Immature natural killer cell (primary cell): ENCODE measurements around the gene TCF19. TPM values are rescaled to one million over a fixed set of nuclear protein-coding genes. Genes with fewer than 3 reads are reported as not detected.
"Not testable (repeated sequence)": the region's sequence is repeated elsewhere in the genome, so short reads cannot be mapped to it uniquely, and the experiment has no call there.

ENCODE experiments used
- DNase-seq, 3 donors: peaks; one replicate each; pipeline ENCODE4 v3.0.0; 2022; ENCODE audit warnings: mixed read lengths in 1 of 3
- H3K27ac Mint-ChIP-seq, 6 donors: one replicate each; pipeline ENCODE4 v1.8.0; 2020; ENCODE audit warnings: mixed read lengths in 6 of 6, mild to moderate bottlenecking in 5 of 6, inconsistent platforms in 4 of 6, moderate library complexity in 3 of 6
- H3K27me3 Mint-ChIP-seq, 3 donors: one replicate each; pipeline ENCODE4 v1.8.0; 2020 to 2021; ENCODE audit warnings: low read depth in 3 of 3, mild to moderate bottlenecking in 3 of 3, mixed read lengths in 3 of 3, moderate library complexity in 3 of 3, inconsistent platforms in 1 of 3
- H3K36me3 Mint-ChIP-seq, 3 donors: one replicate each; pipeline ENCODE4 v1.8.0; 2020; ENCODE audit warnings: mixed read lengths in 3 of 3, inconsistent platforms in 2 of 3, mild to moderate bottlenecking in 2 of 3
- H3K4me1 Mint-ChIP-seq, 2 donors: one replicate each; pipeline ENCODE4 v1.8.0; 2020; ENCODE audit warnings: inconsistent platforms in 2 of 2, mild to moderate bottlenecking in 2 of 2, mixed read lengths in 2 of 2, moderate library complexity in 1 of 2
- H3K4me3 Mint-ChIP-seq, 5 donors: one replicate each; pipeline ENCODE4 v1.8.0; 2020; ENCODE audit warnings: mild to moderate bottlenecking in 5 of 5, mixed read lengths in 5 of 5, inconsistent platforms in 3 of 5, moderate library complexity in 3 of 5
- H3K9me3 Mint-ChIP-seq, 6 donors: one replicate each; pipeline ENCODE4 v1.8.0; 2020; ENCODE audit warnings: mild to moderate bottlenecking in 6 of 6, mixed read lengths in 6 of 6, inconsistent platforms in 4 of 6, moderate library complexity in 3 of 6
- polyA plus RNA-seq, 3 donors: library from polyadenylated mRNA; unstranded; fragments of 300-500 nt; fragmentation: Illumina TruSeq; gene quantifications; one replicate each; pipeline ENCODE4 v1.2.3, GENCODE V29; 2021

Gene TCF19
- polyA plus RNA-seq, 3 donors from 2014 or later = 9.4 to 13.7 (median 12.7) TPM

DNA sequence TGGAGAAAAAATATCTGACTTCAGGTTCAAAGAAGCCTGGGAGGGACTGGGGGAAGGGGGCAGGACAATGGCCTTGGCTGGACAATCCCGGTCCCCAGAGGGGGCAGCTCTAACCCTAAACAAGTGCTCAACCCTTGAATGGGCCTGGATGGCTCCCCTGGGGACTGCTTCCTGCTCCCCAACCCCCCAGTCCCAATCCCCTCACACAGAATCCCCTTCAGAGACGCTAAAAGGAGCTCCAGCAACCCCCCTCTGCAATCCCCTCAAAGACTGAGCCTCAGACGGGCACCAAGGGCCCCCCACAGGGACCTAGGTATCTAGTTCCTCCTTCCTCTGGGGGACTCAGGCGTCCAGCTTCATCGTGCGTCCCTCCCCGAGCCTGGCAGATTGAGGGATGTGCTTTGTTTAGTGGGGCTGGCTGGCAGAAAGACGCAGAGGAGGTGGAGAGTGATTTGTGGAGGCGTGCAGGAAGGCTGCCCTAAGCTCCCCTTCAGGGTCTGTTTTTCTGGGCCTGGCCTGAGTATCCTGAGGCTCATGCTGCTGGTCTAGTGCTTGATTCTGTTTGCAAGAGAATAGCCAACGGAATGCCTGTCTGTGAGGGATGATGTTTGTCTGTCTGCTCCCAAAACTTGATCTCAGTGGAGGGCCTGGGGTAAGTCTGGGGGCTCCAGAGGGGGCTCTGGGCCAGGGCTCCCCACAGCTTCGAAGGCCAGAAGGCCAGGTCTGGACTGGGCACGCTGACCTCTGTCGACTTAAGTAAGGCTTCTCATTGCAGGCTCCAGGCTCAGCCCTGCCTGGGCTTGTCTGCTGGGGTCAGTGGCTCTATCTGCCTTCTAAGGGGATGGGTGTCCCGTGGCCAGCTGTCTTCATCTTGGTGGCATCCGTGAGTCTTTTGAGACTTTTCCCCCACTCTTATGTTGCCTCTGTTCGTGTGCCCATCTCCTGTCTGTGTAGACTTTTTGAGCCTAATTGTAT, 13.8 kb downstream of the TCF19 start:
- Mint-ChIP-seq H3K27me3 (peaks cover 0 to 4% (median 4%) of the 10 kb centered on the region in 3 donors), H3K36me3 (no peaks in the 10 kb centered on the region), H3K9me3 (no peaks in the 10 kb centered on the region), H3K4me1 (peaks cover 9% of the 10 kb centered on the region in 2 donors), H3K4me3 (no peak overlapping the region), H3K27ac (no peak overlapping the region)
- no peak for DNase-seq

DNA sequence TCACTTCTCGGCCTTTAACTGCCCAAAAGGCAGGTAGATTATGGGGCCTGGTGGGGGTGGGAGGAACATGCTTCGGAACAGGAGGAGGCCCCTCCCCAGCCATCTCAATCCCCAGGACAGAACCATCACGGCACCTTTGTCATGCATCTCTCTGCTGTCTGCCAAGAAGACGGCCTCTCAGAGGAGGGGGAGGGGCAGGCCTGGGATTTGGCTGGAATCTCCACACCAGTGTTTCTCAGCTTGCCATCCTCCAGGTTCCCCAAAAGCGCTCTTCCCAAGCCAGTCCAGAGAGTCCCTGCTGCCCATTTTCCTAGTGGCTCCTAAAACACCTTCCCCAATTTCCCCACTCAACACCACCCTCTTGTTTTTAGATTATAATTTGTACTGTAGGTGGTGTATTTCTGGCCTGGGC, 14.6 kb downstream of the TCF19 start:
- DNase-seq = no peak
- no peaks in the 10 kb centered on the region for H3K9me3 Mint-ChIP-seq
- peaks cover 0 to 4% (median 4%) of the 10 kb centered on the region in 3 donors for H3K27me3 Mint-ChIP-seq
- no peak overlapping the region for H3K27ac Mint-ChIP-seq
- peaks cover 9% of the 10 kb centered on the region in 2 donors for H3K4me1 Mint-ChIP-seq
- no peak overlapping the region for H3K4me3 Mint-ChIP-seq
- no peaks in the 10 kb centered on the region for H3K36me3 Mint-ChIP-seq

DNA sequence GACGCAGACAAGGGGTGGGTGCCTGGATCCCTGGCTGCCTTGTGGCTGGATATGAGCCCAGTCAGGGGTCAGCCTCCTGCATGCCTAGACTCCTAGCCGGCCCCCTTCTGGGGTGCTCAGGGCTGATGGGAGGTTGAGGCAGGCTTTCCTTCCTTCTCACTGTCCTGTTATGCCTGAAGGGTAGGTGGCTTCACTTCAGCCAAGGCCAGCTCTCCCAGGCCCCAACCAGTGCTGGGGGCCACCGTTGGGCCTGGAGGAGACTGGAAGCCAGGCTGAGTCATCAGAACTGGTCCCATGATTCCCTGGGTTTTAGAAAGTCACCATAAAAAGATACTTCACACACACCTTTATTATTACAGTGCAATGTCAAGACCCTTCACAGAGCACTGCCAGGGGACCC, 15.0 kb downstream of the TCF19 start:
- Mint-ChIP-seq H3K9me3 (no peaks in the 10 kb centered on the region), H3K4me1 (peaks cover 9% of the 10 kb centered on the region in 2 donors), H3K27ac (no peak overlapping the region), H3K4me3 (no peak overlapping the region), H3K36me3 (no peaks in the 10 kb centered on the region), H3K27me3 (peaks cover 0 to 4% (median 4%) of the 10 kb centered on the region in 3 donors)
- DNase-seq = no peak

DNA sequence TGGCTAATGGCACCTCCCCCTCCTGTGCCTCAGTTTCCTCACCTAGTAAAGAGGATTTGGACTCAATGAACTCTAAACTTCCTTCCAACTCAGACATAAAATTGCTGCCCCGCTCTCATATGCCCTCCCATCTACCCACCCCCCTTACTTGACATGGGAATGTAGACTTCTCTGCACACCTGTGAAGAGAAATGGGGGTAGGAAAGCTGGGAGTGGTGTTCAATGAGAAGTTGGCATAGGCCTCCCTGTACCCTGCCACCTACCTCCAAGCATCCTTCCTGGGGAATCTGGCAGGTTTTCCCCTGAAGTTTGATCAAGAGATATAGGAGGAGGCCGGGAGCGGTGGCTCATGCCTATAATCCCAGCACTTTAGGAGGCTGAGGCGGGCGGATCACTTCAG, 16.0 kb downstream of the TCF19 start:
- Mint-ChIP-seq H3K4me1 (peaks cover 9 to 12% of the 10 kb centered on the region in 2 donors), H3K27me3 (peaks cover 0 to 6% (median 4%) of the 10 kb centered on the region in 3 donors), H3K4me3 (no peak overlapping the region), H3K36me3 (no peaks in the 10 kb centered on the region), H3K27ac (no peak overlapping the region), H3K9me3 (no peaks in the 10 kb centered on the region)
- no peak for DNase-seq

DNA sequence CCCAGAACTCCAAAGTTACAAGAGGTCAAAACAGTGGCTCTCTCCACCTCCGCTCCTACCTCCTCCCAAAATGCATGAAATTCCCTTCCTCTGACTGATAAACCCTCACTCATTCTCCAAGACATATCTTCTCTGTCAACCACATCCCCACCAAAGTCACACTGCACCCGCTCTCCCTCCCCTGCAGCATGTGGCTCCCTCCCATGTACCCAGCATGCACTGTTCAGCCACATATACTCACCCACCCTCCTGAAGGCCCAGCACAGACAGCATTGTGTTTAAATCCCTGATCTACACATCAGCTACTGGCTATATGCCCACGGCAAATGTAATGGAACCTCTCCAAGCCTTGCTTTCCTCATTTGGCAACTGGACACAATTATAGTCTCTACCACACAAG, 17.6 kb downstream of the TCF19 start:
- peak overlapping the region; percentile 13 to 65 (median 33) for H3K4me3 Mint-ChIP-seq
- H3K36me3 Mint-ChIP-seq = no peaks in the 10 kb centered on the region
- peaks cover 0 to 6% (median 4%) of the 10 kb centered on the region in 3 donors for H3K27me3 Mint-ChIP-seq
- H3K4me1 Mint-ChIP-seq = peaks cover 9 to 19% of the 10 kb centered on the region in 2 donors
- no peaks in the 10 kb centered on the region for H3K9me3 Mint-ChIP-seq
- peak in 1 of 3 donors; percentile 36 for DNase-seq
- peak overlapping the region; percentile 4 to 74 (median 42) for H3K27ac Mint-ChIP-seq

DNA sequence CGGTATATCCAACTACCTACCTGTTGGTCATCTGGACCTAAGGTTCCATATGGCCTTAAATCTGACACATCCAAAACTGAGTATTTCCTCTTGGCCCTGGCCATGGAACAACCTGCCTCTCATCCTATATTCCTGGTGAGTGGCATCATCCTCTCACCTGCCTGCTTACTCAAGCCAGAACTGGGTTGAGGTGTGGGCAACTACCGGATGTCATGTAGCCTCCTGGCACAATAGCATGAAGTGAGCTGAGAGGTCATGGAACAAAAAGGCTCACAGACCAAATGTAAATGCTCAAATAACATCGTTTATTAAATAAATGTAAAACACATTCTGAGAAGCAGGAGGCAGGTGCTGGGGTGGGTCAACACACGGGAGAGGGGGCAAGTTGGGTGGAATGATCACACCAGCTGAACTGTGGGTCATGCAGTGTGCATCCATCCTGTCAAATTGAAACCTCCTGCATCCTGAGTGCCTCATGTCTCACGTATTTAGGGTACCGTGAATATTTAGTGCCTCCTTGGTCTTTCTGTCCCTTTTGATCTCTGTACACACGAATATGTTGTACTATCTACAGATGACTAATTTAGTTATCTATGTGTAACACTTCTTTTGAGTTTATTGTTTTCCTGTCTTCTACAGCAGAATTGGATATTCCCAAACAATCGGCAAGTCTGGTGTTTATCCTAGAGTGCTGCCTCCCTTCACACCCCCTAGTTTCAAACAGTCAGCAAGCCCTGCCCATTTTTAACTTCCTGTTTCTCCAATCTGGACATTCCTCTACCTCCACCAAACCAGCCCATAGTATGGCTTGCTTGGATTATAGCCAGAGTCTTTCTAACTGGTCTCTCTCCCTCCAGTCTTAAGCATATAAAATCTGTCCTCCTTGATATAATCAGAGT, 20.0 kb downstream of the TCF19 start:
- H3K4me1 Mint-ChIP-seq = peaks cover 9 to 19% of the 10 kb centered on the region in 2 donors
- no peak overlapping the region for H3K4me3 Mint-ChIP-seq
- H3K36me3 Mint-ChIP-seq = no peaks in the 10 kb centered on the region
- H3K27ac Mint-ChIP-seq = no peak overlapping the region
- peaks cover 0 to 6% (median 4%) of the 10 kb centered on the region in 3 donors for H3K27me3 Mint-ChIP-seq
- H3K9me3 Mint-ChIP-seq = no peaks in the 10 kb centered on the region
- no peak for DNase-seq

DNA sequence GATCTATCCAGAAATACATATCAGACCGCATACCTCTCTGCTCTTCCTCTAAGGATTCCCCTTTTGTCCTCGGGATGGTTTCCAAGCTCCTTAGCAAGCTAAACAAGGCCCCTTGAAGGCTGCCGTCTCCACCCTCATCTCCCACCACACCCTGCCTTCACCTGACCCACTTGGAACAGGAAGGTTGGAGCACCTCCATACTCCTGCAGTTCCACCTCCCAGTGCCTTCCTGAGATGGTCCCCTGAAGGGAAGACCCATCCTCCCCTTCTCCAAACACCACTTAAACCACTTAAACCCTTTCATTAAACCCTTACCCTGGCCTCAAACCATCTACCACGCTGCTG, 20.6 kb downstream of the TCF19 start:
- Mint-ChIP-seq H3K9me3 (no peaks in the 10 kb centered on the region), H3K27ac (no peak overlapping the region), H3K4me3 (no peak overlapping the region), H3K27me3 (peaks cover 0 to 6% (median 4%) of the 10 kb centered on the region in 3 donors), H3K36me3 (no peaks in the 10 kb centered on the region), H3K4me1 (peaks cover 9 to 19% of the 10 kb centered on the region in 2 donors)
- no peak for DNase-seq

DNA sequence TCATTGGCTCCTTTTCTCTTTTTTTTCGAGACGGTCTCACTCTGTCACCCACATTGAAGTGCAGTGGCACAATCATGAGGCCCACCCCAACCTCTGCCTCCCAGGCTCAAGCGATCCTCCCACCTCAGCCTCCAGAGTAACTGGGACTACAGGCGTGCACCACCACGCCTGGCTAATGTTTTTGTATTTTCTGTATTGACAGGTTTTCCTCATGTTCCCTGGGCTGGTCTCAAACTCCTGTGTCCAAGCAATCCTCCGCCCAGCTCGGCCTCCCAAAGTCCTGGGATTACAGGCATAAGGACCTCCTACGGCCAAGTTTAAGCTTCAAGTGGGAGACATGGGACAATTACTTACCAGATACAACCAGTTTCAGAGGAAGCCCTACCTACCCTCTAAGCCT, 21.5 kb downstream of the TCF19 start:
- peaks cover 0 to 6% (median 3%) of the 10 kb centered on the region in 3 donors for H3K27me3 Mint-ChIP-seq

DNA sequence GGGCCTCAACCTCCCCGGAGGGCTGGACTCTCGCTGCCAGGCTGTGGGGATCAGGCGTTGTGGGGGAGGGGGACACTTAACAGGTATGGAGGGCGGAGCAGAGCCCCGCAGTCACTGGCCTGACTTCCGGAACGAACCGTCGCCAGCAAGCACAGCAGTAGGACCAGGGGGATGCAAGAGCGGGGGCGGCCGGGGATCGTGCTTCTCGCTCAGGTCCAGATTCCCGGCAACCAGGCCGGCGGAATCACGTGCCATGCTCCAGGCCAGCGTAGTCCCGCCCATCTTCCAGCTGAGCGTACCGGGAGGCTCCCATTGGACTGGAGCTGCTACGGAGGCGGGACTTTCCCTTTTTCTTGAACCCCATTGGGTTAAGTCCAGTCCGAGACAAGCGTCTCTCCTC, 22.1 kb downstream of the TCF19 start:
- Mint-ChIP-seq H3K27ac (peak overlapping the region in 4 of 6 donors; percentile 59 to 81 (median 60)), H3K4me3 (peak overlapping the region; percentile 60 to 87 (median 83)), H3K36me3 (no peaks in the 10 kb centered on the region), H3K9me3 (no peaks in the 10 kb centered on the region), H3K4me1 (peaks cover 9 to 18% of the 10 kb centered on the region in 2 donors), H3K27me3 (peaks cover 0 to 6% (median 3%) of the 10 kb centered on the region in 3 donors)
- DNase-seq = peak; percentile 55 to 76 (median 75)

More for the DNA sequence above, 21.5 kb downstream of the TCF19 start:
- H3K36me3 Mint-ChIP-seq = no peaks in the 10 kb centered on the region
- DNase-seq = no peak
- H3K27ac Mint-ChIP-seq = no peak overlapping the region
- H3K4me1 Mint-ChIP-seq = peaks cover 9 to 19% of the 10 kb centered on the region in 2 donors
- peak overlapping the region; percentile 60 to 87 (median 83) for H3K4me3 Mint-ChIP-seq
- no peaks in the 10 kb centered on the region for H3K9me3 Mint-ChIP-seq

DNA sequence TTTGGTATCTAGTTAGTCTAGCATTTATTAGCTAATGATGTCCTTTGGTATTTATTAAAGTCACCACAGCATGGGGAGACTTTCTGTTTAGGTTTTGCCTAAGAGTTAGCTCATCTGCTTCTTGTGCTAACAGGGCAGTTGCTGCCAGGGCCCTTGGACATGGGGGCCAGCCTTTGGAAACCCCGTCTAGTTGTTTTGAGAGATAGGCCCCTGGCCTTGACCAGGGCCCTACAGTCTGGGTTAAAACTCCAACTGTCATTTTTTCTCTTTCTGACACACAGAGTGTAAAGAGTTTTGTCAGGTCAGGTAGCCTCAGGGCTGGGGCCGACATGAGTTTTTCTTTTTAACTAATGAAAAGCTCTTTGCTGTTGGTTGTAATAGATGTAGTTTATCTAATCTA, 24.9 kb downstream of the TCF19 start:
- not testable (repeated sequence) for DNase-seq, H3K27me3 Mint-ChIP-seq, H3K36me3 Mint-ChIP-seq, H3K4me3 Mint-ChIP-seq, H3K9me3 Mint-ChIP-seq, H3K27ac Mint-ChIP-seq
- peaks cover 0 to 11% of the 10 kb centered on the region in 2 donors for H3K4me1 Mint-ChIP-seq

DNA sequence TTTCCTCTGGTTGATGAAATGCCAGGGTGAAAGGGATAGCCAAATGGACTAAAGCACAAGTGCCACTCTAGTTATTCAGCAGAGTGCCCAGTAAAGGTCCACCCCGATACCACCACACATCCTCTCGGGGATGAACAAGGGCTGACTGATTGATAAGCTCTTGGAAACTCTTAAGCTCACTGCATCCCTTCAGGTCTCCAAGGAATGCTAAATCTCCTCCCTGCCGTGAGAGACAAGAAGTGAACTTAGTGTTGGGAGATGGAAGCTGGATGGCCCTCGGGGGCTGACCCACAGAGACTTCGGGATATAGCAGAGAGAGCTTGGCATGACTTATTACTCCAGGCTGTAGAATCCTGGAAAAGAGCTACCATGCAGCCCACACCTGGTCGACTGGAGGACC, 25.5 kb downstream of the TCF19 start:
- not testable (repeated sequence) for H3K27ac Mint-ChIP-seq, H3K4me3 Mint-ChIP-seq, DNase-seq

DNA sequence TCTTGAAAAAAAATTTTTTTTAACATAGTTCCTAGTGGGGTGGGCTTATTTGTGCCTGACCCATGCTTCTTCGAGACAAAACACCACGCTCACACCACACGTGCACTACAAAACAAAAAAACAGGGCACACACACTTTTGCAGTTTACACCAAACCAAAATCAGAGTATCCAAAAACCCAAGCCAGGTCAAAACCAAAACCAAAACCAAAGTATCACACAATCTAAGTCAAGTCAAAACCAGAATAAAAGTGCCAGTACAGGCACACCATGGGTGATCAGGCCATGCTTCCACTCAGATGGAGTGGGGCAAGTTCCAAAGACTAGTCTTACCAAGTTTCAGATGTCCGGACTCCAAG, 27.3 kb downstream of the TCF19 start:
- H3K9me3 Mint-ChIP-seq, H3K4me1 Mint-ChIP-seq, H3K4me3 Mint-ChIP-seq, DNase-seq, H3K36me3 Mint-ChIP-seq, H3K27me3 Mint-ChIP-seq, H3K27ac Mint-ChIP-seq: not testable (repeated sequence)

More for the DNA sequence above, 25.5 kb downstream of the TCF19 start:
- H3K4me1 Mint-ChIP-seq, H3K9me3 Mint-ChIP-seq, H3K36me3 Mint-ChIP-seq, H3K27me3 Mint-ChIP-seq: not testable (repeated sequence)

DNA sequence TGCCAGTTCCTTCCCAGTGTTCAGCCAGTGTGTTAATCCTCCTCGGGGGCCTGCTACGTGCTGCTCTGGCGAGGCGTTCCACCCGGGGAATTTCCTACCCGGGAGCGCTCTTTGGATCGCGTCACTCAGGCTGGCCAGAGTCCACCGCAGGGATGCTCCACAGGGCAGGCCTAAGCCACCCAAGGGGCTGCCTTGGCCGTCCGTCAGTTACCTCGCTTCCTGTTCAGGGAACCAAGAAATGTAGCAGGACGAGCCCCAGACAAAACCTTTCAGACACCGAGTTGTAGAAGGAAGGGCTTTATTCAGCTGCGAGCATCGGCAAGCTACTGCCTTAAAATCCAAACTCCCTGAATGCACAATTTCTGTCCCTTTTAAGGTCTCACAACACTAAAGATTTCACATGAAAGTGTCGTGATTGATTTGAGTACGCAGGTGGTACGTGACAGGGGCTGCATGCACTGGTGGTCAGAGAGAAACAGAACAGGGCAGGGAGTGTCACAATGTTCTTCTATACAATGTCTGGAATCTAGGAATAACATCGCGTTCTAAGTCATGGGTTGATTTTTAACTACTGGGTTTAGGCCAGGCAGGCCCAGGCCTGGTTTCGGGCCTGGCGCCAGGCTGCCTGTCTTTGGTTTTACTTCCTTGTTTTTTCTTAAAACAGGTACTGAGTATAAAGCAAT, 27.8 kb downstream of the TCF19 start:
- H3K4me3 Mint-ChIP-seq = no peak overlapping the region
- peaks cover 0 to 1% (median 0%) of the 10 kb centered on the region in 3 donors for H3K27me3 Mint-ChIP-seq
- H3K36me3 Mint-ChIP-seq = no peaks in the 10 kb centered on the region
- no peak for DNase-seq
- no peak overlapping the region for H3K27ac Mint-ChIP-seq
- H3K4me1 Mint-ChIP-seq = peaks cover 0 to 1% of the 10 kb centered on the region in 2 donors
- no peaks in the 10 kb centered on the region for H3K9me3 Mint-ChIP-seq
